GM23338 (cell line): ENCODE results near the gene CHST6.

ENCODE experiments used
- CREB1 ChIP-seq: fragments of 250-450 bp; sonication (Bioruptor Pico); IDR thresholded peaks from 2 replicates; pipeline ENCODE4 v1.5.0; 2020; ENCODE audit warnings: low read depth, mild to moderate bottlenecking, moderate library complexity
- CTCF ChIP-seq, 2 experiments: fragments of 200-600 bp in 1 of 2; sonication (generic) in 1 of 2; conservative IDR thresholded peaks; 2 replicates each; pipeline versions ENCODE4 v1.5.1 to v1.6.1; 2016 to 2017; ENCODE audit warnings: antibody characterized with exemption in 2 of 2, low read depth in 2 of 2, mild to moderate bottlenecking in 2 of 2, moderate library complexity in 1 of 2
- EZH2 ChIP-seq: fragments of 200-600 bp; sonication (generic); IDR thresholded peaks from one replicate; pipeline ENCODE4 v1.8.0; 2017; ENCODE audit warnings: antibody characterized with exemption, mild to moderate bottlenecking, low read depth; ENCODE audit not compliant: unreplicated experiment
- EZH2phosphoT487 ChIP-seq: fragments of 200-600 bp; sonication (generic); IDR thresholded peaks from one replicate; pipeline ENCODE4 v1.8.1; 2018; ENCODE audit warnings: antibody characterized with exemption; ENCODE audit not compliant: unreplicated experiment
- POLR2AphosphoS5 ChIP-seq: IDR thresholded peaks from 2 replicates; pipeline ENCODE4 v1.6.1; 2016; ENCODE audit warnings: antibody characterized with exemption, low read depth

GRCh38 chr16:75483222-75483621 lies 12.0 kb downstream of the CHST6 start:
- TF ChIP-seq CTCF (conservative IDR thresholded peaks at IDR 0.05; ENCODE audit: low read depth in 2 of 2) = no peak
- no peak for TF ChIP-seq EZH2
- no peak for TF ChIP-seq EZH2phosphoT487
- TF ChIP-seq POLR2AphosphoS5 = no peak
- no peak for TF ChIP-seq CREB1 (CRISPR knock-in tag)
